ENCODE measurements around the gene TRIM60. TPM values are rescaled to one million over a fixed set of nuclear protein-coding genes. Genes with fewer than 3 reads are reported as not detected.

Gene TRIM60
- total RNA-seq, 2 experiments from 2014 or later, result not detected

DNA sequence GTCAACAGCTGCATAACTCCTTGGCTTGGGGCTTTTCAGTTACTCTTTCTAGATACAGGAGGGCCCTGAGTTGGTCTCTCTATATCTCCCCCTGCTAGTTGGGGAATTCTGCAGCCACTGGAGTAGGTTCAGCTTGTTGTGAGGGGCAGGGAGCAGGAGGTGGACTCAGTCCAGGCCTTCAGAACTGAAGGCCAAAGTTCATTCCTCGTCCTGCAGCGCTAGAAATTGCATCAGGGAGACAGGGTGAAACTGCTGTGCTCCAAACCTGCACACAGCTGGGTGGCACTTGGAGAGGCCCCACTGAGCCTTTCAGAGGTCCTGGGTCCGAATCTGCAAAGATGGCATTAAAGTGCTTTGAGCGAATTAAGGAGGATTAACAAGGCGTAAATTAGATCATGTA lies 24.9 kb upstream of the TRIM60 start:
- H4K20me1 ChIP-seq (ENCODE audit: insufficient read depth, low read length), result no peaks in the 10 kb centered on the region
- H3K27ac ChIP-seq (ENCODE audit: low read depth, low read length, poor library complexity, severe bottlenecking), result no peak overlapping the region
- BruUV-seq (replicated peaks), result no TSS peak
- intact Hi-C loops (cut with micrococcal nuclease; ENCODE audit: unreplicated experiment), result no loop called here
- no peaks in the 10 kb centered on the region for H3K79me2 ChIP-seq (ENCODE audit: insufficient read depth, low read depth, low read length)
- no peak overlapping the region for H3K4me3 ChIP-seq (ENCODE audit: low read depth, low read length, poor library complexity, severe bottlenecking)
- ChIA-PET POLR2A (interaction anchor here (0.6 kb wide), 1 partner anchor 359 kb away, joined by 3 read pairs; no protein-coding TSS in a partner anchor), CTCF (ENCODE audit: unreplicated experiment) (no interaction called here)
- no peak for TF ChIP-seq EZH2phosphoT487 (IDR thresholded peaks at IDR 0.05; ENCODE audit: borderline replicate concordance, low read depth, low read length)
- TF ChIP-seq, protein P1, sequence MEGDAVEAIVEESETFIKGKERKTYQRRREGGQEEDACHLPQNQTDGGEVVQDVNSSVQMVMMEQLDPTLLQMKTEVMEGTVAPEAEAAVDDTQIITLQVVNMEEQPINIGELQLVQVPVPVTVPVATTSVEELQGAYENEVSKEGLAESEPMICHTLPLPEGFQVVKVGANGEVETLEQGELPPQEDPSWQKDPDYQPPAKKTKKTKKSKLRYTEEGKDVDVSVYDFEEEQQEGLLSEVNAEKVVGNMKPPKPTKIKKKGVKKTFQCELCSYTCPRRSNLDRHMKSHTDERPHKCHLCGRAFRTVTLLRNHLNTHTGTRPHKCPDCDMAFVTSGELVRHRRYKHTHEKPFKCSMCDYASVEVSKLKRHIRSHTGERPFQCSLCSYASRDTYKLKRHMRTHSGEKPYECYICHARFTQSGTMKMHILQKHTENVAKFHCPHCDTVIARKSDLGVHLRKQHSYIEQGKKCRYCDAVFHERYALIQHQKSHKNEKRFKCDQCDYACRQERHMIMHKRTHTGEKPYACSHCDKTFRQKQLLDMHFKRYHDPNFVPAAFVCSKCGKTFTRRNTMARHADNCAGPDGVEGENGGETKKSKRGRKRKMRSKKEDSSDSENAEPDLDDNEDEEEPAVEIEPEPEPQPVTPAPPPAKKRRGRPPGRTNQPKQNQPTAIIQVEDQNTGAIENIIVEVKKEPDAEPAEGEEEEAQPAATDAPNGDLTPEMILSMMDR (conservative IDR thresholded peaks at IDR 0.05; ENCODE audit: low read length), result no peak
- H3K4me2 ChIP-seq (ENCODE audit: low read length), result no peak overlapping the region
- H3K36me3 ChIP-seq (ENCODE audit: insufficient read depth, low read length), result no peaks in the 10 kb centered on the region
- no peaks in the 10 kb centered on the region for H3K4me1 ChIP-seq (ENCODE audit: insufficient read depth, low read length, poor library complexity, severe bottlenecking)
- no peaks in the 10 kb centered on the region for H3K9me3 ChIP-seq (ENCODE audit: low read length)
- DNase-seq (ENCODE audit: low spot score), result no peak
- no peak overlapping the region for H2AFZ ChIP-seq (ENCODE audit: low read length)
- no peaks in the 10 kb centered on the region for H3K9me2 ChIP-seq (ENCODE audit: insufficient read depth, low read length)

DNA sequence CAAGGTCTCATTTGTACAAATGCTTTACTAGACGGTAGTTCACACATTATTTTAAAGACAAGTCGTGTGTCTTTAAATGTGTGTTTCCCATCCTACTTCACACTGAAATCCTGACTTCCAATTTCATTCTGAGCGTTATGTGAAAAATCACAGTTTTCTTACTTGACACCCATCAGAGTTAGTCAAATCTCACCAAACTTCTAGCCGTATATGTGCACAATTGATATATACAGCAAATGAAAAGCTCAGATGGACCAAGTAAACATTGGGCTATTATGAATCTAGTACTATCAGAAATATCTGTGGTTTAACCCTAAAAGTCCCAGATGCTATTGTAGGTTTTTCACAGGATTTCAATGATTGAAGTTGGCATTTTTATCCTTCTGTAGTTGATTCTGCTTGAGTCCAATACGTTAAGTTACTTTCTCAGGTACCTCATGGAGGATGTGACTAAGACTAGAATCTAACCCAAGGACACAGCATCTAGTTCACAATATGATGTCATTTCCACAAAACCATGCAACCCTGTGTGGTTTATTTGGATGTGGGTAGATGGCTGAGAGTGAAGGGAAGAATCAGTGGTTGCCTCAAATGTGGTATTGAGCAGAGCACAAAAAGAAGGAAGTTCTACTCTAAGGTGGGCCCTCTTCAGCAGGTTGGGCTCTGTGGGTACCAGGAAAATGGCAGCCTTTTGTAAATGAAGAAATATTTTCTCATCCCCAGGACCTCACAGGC lies 22.1 kb upstream of the TRIM60 start:
- Histone ChIP-seq H3K27ac (ENCODE audit: low read depth, low read length, poor library complexity, severe bottlenecking) (no peak overlapping the region), H3K4me3 (ENCODE audit: low read depth, low read length, poor library complexity, severe bottlenecking) (no peak overlapping the region), H3K4me2 (ENCODE audit: low read length) (no peak overlapping the region), H3K36me3 (ENCODE audit: insufficient read depth, low read length) (no peaks in the 10 kb centered on the region), H4K20me1 (ENCODE audit: insufficient read depth, low read length) (no peaks in the 10 kb centered on the region), H3K9me3 (ENCODE audit: low read length) (no peaks in the 10 kb centered on the region), H3K79me2 (ENCODE audit: insufficient read depth, low read depth, low read length) (no peaks in the 10 kb centered on the region), H3K9me2 (ENCODE audit: insufficient read depth, low read length) (no peaks in the 10 kb centered on the region), H2AFZ (ENCODE audit: low read length) (no peak overlapping the region), H3K4me1 (ENCODE audit: insufficient read depth, low read length, poor library complexity, severe bottlenecking) (no peaks in the 10 kb centered on the region)
- ChIA-PET POLR2A (interaction anchor here (0.6 to 1.4 kb wide), 3 partner anchors 17 to 868 kb away, joined by 3 to 5 read pairs (median 4); no protein-coding TSS in a partner anchor), CTCF (ENCODE audit: unreplicated experiment) (no interaction called here)
- no TSS peak for BruUV-seq (replicated peaks)
- TF ChIP-seq EZH2phosphoT487 (IDR thresholded peaks at IDR 0.05; ENCODE audit: borderline replicate concordance, low read depth, low read length), result no peak
- TF ChIP-seq, protein P1 (conservative IDR thresholded peaks at IDR 0.05; ENCODE audit: low read length), result no peak
- DNase-seq (ENCODE audit: low spot score), result no peak
- intact Hi-C loops (cut with micrococcal nuclease; ENCODE audit: unreplicated experiment), result no loop called here

DNA sequence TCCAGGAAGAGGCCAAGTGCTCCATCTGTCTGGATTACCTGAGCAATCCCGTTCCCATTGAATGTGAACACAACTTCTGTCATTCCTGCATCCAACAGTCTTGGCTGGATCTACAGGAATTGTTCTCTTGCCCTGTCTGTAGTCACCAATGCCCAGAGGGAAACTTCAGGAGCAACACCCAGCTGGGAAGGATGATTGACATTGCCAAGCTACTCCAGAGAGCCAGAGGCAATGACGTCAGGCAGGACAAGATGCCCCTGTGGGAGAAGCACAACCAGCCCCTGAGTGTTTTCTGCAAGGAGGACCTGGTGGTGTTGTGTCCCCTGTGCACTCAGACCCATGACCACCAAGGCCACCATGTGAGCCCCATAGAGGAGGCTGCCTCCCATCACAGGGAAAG lies 21.3 kb upstream of the TRIM60 start:
- TF ChIP-seq, protein P1 (conservative IDR thresholded peaks at IDR 0.05; ENCODE audit: low read length), result no peak
- no peak overlapping the region for H3K4me3 ChIP-seq (ENCODE audit: low read depth, low read length, poor library complexity, severe bottlenecking)
- no peaks in the 10 kb centered on the region for H3K4me1 ChIP-seq (ENCODE audit: insufficient read depth, low read length, poor library complexity, severe bottlenecking)
- no peaks in the 10 kb centered on the region for H3K79me2 ChIP-seq (ENCODE audit: insufficient read depth, low read depth, low read length)
- H3K9me2 ChIP-seq (ENCODE audit: insufficient read depth, low read length), result no peaks in the 10 kb centered on the region
- no peak overlapping the region for H2AFZ ChIP-seq (ENCODE audit: low read length)
- H3K4me2 ChIP-seq (ENCODE audit: low read length), result no peak overlapping the region
- H3K36me3 ChIP-seq (ENCODE audit: insufficient read depth, low read length), result no peaks in the 10 kb centered on the region
- no peak for DNase-seq (ENCODE audit: low spot score)
- ChIA-PET POLR2A (interaction anchor here (0.7 to 1.4 kb wide), 2 partner anchors 17 to 789 kb away, joined by 4 to 5 read pairs; no protein-coding TSS in a partner anchor), CTCF (ENCODE audit: unreplicated experiment) (no interaction called here)
- H4K20me1 ChIP-seq (ENCODE audit: insufficient read depth, low read length), result no peaks in the 10 kb centered on the region
- intact Hi-C loops (cut with micrococcal nuclease; ENCODE audit: unreplicated experiment), result no loop called here
- BruUV-seq (replicated peaks), result no TSS peak
- H3K27ac ChIP-seq (ENCODE audit: low read depth, low read length, poor library complexity, severe bottlenecking), result no peak overlapping the region
- H3K9me3 ChIP-seq (ENCODE audit: low read length), result no peaks in the 10 kb centered on the region

All from OCI-LY7 (cell line).